ENCODE data around the gene RASAL1. TPM values are rescaled to one million over a fixed set of nuclear protein-coding genes. Genes with fewer than 3 reads are reported as not detected.

The RASAL1 gene
- total and polyA plus RNA-seq, 7 donors: 0.89 TPM; not detected in 6

DNA sequence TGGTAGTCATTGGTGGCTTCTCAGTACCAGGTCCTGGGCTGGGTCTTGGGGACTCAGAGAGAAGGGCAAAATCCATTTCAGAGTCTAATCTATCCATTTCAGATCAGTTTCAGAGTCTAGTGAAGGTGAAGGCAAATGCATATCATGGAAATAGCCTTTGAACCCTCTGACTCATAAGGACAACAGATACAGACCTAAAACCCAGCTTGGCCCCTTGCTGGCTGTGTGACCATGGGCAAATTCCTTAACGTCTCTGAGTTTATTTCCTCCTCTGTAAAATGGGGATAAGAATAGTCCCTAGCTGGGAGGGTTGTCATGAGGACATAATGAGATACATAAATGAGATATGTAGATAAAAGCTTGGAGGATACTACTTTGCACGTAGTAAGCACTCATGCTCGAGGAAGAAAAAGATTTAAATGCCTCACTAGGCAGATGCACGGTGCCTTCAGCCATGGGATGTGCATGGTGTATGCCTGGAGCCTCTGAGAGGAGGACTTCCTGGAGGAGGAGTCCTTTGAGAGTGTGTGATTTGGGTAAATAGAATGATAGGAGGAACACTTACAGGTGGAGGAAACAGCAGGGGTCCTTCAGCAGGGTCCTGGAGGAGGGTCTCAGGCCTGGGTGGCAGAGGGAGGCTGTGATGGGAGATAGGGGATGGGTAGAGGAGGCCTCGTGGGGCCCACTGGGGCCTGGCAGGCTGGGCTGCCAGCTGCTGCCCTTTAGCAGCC, 71.0 kb downstream of the RASAL1 start:
- H3K4me3 ChIP-seq: no peak overlapping the region
- intact Hi-C loops (cut with DNase I): no loop called here
- ATAC-seq: no peak
- no peak overlapping the region for H3K27ac ChIP-seq
- whole genome bisulfite sequencing, 3 donors: 53 to 57% (median 57%) methylated on average over 5 of the region's 5 CpGs
- no peaks in the 10 kb centered on the region for H3K4me1 ChIP-seq
- H3K27me3 ChIP-seq (ENCODE audit: insufficient read depth in 3 of 3, low read length in 2 of 3): peaks cover 0 to 58% (median 6%) of the 10 kb centered on the region in 3 donors
- no peak for DNase-seq
- TF ChIP-seq, protein P1, sequence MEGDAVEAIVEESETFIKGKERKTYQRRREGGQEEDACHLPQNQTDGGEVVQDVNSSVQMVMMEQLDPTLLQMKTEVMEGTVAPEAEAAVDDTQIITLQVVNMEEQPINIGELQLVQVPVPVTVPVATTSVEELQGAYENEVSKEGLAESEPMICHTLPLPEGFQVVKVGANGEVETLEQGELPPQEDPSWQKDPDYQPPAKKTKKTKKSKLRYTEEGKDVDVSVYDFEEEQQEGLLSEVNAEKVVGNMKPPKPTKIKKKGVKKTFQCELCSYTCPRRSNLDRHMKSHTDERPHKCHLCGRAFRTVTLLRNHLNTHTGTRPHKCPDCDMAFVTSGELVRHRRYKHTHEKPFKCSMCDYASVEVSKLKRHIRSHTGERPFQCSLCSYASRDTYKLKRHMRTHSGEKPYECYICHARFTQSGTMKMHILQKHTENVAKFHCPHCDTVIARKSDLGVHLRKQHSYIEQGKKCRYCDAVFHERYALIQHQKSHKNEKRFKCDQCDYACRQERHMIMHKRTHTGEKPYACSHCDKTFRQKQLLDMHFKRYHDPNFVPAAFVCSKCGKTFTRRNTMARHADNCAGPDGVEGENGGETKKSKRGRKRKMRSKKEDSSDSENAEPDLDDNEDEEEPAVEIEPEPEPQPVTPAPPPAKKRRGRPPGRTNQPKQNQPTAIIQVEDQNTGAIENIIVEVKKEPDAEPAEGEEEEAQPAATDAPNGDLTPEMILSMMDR (IDR thresholded peaks at IDR 0.05): no peak
- H3K9me3 ChIP-seq: no peaks in the 10 kb centered on the region
- no peaks in the 10 kb centered on the region for H3K36me3 ChIP-seq (ENCODE audit: insufficient read depth in 1 of 2, low read depth in 1 of 2)

DNA sequence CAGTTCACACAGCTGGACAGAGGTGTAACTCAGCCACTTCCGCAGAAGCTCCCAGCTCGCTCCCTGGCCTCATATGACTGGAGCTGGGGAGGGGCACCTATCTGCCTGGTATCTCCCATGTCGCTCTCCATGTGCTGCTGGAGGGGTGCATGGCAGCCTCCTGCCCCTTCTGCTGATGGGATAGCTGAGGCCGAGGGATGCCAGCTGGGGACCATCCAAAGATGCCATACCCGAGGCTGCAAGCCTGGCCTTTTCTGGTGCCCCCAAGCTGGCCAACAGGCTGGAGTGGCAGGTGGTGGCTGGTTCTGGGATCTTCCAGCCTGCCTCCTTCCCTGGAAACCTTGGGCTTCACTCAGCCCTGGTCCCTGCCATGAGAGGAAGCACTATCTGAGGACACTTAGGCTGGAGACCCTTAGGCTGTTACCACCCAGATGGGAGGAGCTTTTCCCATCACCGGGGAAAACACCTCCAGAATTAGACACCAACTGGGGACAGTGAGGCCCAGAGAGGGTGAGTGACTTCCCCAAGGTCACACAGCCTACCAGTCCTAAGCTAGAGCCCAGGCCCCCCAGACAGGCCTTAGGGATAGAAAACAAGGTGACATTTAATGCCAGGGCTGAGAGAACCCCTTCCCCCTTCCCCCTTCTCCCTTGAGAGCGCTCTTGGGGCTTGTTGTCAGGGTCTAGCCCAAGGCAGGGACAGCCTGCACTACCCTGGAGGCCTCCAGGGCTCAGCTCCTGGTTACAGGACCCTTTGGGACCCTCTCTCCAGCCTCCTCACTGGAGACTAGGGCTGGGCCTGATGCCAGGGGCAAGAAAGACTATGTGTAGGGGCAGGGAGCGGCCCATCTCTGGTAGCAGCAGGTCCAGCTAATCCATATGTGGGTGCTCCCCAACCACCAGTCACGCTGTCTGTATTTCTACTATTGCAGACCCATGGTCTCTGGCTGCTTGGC, 71.9 kb downstream of the RASAL1 start:
- Histone ChIP-seq H3K27me3 (ENCODE audit: insufficient read depth in 3 of 3, low read length in 2 of 3) (peaks cover 0 to 67% (median 11%) of the 10 kb centered on the region in 3 donors), H3K4me3 (no peak overlapping the region), H3K4me1 (no peaks in the 10 kb centered on the region), H3K36me3 (ENCODE audit: insufficient read depth in 1 of 2, low read depth in 1 of 2) (no peaks in the 10 kb centered on the region), H3K27ac (no peak overlapping the region), H3K9me3 (no peaks in the 10 kb centered on the region)
- intact Hi-C loops (cut with DNase I): no loop called here
- TF ChIP-seq, protein P1 (IDR thresholded peaks at IDR 0.05): no peak
- WGBS, 3 donors: 66 to 78% (median 72%) methylated on average over 9 of the region's 9 CpGs
- ATAC-seq (no peak), DNase-seq (no peak)

DNA sequence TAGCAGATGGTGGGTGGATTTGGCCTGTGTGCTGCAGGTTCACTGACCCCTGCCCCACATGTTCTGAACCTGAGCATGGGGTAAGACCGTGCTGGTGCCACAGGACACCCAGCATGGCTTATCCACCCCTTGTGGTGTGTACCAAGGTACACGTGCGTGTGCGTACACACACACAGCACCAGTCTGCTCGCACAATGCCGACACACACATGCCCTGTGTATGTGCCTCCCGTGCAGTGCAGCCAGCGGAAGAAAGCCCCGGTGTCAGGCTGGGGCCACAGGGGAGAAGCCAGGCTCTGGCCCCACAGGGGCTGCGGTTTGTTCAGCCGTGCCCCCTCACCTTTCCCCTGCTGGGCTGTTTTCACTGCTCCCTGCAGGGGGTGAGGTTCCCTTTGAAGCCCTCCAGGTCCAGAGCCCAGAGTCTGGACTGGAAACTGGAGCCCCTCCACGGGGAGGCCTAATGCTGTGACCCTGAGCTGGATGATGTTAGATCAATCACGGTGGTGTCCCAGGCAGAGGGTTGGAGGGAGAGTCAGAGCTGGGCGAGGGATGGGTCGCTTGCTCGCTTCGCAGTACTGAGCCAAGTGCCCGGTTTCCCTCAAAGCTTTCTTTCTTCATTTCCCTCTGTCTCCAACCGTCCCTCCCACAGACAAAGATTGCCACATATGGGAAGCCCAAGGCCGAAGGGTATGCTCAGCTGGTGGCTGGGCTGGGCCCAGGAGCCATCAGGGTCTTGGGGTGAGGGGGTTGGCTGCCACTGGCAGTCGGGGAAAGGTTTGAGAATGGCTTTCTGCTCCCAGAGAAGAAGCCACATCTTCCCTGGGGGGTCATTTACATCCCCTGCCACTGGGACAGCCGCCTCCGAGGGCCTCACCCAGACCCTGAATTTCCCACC, 72.8 kb downstream of the RASAL1 start:
- DNase-seq: no peak
- ATAC-seq: no peak
- peaks cover 0 to 77% (median 16%) of the 10 kb centered on the region in 3 donors for H3K27me3 ChIP-seq (ENCODE audit: insufficient read depth in 3 of 3, low read length in 2 of 3)
- H3K27ac ChIP-seq: no peak overlapping the region
- no peaks in the 10 kb centered on the region for H3K4me1 ChIP-seq
- H3K4me3 ChIP-seq: no peak overlapping the region
- intact Hi-C loops (cut with DNase I): no loop called here
- WGBS, 3 donors: 34 to 45% (median 38%) methylated on average over 23 of the region's 23 CpGs
- TF ChIP-seq, protein P1 (IDR thresholded peaks at IDR 0.05): no peak
- no peaks in the 10 kb centered on the region for H3K9me3 ChIP-seq
- no peaks in the 10 kb centered on the region for H3K36me3 ChIP-seq (ENCODE audit: insufficient read depth in 1 of 2, low read depth in 1 of 2)

DNA sequence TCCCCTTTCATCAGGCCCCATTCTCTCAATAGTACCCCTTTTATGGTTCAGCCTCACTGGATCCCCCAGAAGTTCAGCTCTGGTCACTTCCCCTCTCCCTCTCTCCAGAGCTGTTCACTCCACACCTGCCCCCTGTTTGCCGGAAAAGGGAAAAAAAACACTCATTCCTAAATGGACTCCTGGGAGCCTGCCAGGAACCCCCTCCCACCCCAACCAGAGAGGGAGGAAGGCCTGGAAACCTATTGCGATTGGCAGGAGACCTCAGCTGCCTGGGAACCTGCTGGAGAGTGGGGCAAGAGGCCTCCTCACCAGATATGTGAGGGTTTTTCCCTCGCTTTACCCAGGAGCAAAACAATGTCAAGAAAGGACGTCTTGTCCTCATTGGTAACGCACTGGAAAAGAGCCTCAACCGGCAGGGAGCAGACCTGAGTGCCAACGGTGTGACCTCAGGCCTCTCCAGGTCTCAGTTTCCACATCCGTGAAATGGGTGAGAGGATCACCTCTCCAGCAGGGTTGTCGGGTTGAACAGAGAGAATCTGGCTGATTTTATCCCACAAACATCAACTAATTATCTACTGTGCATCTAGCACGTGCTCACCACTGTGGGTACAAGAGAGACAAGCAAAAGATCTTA, 74.4 kb downstream of the RASAL1 start:
- intact Hi-C loops (cut with DNase I): no loop called here
- no peaks in the 10 kb centered on the region for H3K4me1 ChIP-seq

More for the DNA sequence above, 74.4 kb downstream of the RASAL1 start:
- Histone ChIP-seq H3K9me3 (no peaks in the 10 kb centered on the region), H3K4me3 (no peak overlapping the region), H3K27ac (no peak overlapping the region), H3K36me3 (ENCODE audit: insufficient read depth in 1 of 2, low read depth in 1 of 2) (no peaks in the 10 kb centered on the region), H3K27me3 (ENCODE audit: insufficient read depth in 3 of 3, low read length in 2 of 3) (peaks cover 0 to 83% (median 18%) of the 10 kb centered on the region in 3 donors)
- 48 to 62% (median 54%) methylated on average over 9 to 10 of the region's 10 CpGs for WGBS, 3 donors
- peak in 1 of 2 donors; percentile 57 for DNase-seq
- TF ChIP-seq, protein P1 (IDR thresholded peaks at IDR 0.05): no peak
- no peak for ATAC-seq

All from psoas muscle (tissue), 8 donors.